ENCODE data around the gene LRRC75B.

- TF ChIP-seq CTCF (IDR thresholded peaks at IDR 0.05 in 2 of 3, conservative IDR thresholded peaks at IDR 0.05 in 1 of 3; ENCODE audit: borderline replicate concordance in 1 of 3, insufficient read depth in 1 of 3, low read depth in 2 of 3, low read length in 2 of 3) = no peak
- TF ChIP-seq RAD21 (IDR thresholded peaks at IDR 0.05; ENCODE audit: low read depth) = no peak
- TF ChIP-seq POLR2AphosphoS5 (IDR thresholded peaks at IDR 0.05; ENCODE audit: low read depth, low read length) = no peak
- TF ChIP-seq POLR2A (IDR thresholded peaks at IDR 0.05; ENCODE audit: borderline replicate concordance, extremely low read depth, insufficient read depth, insufficient read length) = no peak
- TF ChIP-seq TCF7L2 (IDR thresholded peaks at IDR 0.05; ENCODE audit: borderline replicate concordance, extremely low read depth, insufficient read depth, insufficient read length) = no peak
- TF ChIP-seq YY1 (IDR thresholded peaks at IDR 0.05; ENCODE audit: extremely low read depth, insufficient replicate concordance, low read depth, low read length) = no peak
Observed at GRCh38 chr22:24595863-24596262, 3.0 kb upstream of the LRRC75B start.
